GM18519 (cell line): ENCODE results near the gene TCF7.

Experiments used
- ATAC-seq: cut with Tn5 transposase; IDR thresholded peaks from one replicate; pipeline ENCODE4 v1.9.1; 2021; ENCODE audit warnings: mild to moderate bottlenecking, moderate library complexity; ENCODE audit not compliant: unreplicated experiment, low FRiP score

The TCF7 gene

GRCh38 chr5:134113902-134114875, at the start of gene TCF7:
Gene TCF7 (plus strand): TSS chr5:134114681. CDS start chr5:134114907, 226 bp downstream.
- ATAC-seq = peak; percentile 42

- no peak for ATAC-seq
Measured at GRCh38 chr5:134069553-134069952, 44.9 kb upstream of the TCF7 start.

GRCh38 chr5:134070725-134071613, 43.5 kb upstream of the TCF7 start:
- ATAC-seq = no peak

DNA sequence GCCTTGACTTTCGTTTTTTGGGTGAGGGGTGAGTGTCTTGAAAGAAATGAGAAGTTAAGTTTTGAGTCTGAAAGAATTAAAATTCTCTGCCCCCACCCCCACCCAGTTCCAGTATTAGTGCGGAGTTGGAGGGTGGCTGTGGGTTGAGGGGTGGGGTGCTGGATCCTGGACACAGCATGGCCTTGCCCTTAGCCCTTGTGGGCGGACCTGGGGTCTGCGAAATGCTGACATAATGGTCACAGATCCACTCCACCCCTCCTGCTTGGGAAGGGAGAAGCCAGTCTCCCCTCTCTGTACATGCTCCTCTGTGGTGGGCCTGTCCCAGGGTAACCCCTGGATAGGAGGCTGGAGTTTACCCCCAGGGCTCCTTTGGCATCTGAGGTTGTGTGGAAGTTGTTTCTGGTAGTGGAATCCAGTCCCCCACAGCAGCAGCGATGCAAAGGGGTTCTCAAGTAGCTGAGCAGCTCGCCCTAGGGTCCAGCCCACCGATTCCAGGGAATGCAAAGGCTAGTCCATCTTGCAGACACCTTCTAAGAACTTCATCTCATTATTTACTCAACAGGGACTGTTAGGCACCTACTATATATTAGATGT, 42.8 kb upstream of the TCF7 start:
- ATAC-seq = no peak

GRCh38 chr5:134072471-134073210, 41.8 kb upstream of the TCF7 start:
- ATAC-seq = no peak

GRCh38 chr5:134073404-134073803, 41.1 kb upstream of the TCF7 start:
- ATAC-seq = no peak

DNA sequence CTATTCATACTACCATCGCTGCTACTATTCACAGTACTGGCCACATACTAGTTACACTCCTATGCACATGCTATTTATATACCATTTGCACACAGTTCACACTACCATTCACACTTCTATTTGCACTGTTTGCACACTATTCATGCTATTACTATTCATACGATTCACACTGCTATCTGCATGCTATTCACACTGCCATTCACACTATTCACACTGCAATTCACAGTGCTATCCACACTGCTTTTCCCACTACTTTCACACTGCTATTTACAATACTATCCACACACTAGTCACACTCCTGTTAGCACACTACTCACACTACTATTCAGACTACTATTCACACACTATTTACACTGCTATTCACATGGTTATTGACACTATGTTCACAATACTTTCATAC, 39.4 kb upstream of the TCF7 start:
- no peak for ATAC-seq

- no peak for ATAC-seq
Measured at GRCh38 chr5:134077926-134078580, 36.4 kb upstream of the TCF7 start.

DNA sequence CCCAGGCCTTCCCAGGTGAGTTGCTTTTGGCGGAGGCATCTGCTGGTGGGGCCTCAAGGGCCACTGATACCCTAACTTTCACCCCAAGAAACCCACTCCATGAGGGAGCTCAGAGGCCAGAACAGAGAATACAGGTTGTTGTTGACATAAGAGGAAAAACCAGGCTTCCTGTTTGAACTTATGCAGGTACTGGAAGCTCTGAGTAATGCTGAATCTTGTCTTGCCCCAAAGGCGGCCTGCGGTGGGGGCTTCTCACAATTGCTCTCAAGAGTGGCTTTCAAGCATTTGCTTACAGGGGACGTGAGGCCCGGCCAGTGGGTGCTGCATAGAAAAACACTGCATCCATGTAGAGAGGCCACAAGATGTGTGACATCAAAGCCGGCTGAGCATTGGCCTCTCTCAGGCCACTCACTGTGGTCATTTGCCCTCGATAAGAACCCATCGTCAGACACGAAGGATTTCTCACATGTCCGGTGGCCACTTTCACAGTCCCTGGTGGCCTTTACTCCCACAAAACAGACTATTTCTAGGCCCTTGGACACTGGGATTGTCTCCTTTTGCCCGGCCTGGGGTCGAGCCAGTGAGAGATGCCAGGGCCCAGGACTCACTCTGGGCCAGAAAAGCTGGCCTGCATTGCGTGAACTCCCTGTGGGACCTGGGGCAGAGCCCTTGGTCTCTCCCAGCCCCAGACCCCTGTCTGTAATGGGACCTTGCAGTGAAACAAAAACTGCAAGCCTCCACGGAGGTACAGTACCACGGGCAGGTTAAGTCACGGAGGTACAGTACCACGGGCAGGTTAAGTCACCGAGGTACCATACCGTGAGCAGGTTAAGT, 34.5 kb upstream of the TCF7 start:
- no peak for ATAC-seq

- no peak for ATAC-seq
Measured at GRCh38 chr5:134082264-134082992, 32.1 kb upstream of the TCF7 start.

- no peak for ATAC-seq
Measured at GRCh38 chr5:134083517-134083916, 31.0 kb upstream of the TCF7 start.

GRCh38 chr5:134084022-134084565, 30.4 kb upstream of the TCF7 start:
- ATAC-seq = no peak

DNA sequence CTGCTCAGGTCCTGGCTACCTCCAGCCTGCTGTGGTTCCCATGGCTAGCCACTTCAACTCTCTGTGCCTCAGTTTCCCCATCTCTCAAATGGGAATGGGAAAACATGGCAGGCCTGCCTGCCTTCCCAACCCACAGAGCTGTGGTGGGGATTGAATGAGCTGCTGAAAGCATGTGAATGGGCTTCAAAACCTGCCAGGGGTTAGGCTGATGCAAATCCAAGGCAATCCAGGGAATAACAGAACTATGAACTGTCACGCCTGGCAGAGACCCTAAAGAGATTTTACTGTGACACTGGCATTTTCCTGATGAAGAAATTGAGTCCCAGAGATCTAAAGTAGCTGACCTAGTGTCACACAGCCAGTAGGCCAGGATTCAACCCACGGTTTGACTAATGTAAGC, 29.9 kb upstream of the TCF7 start:
- no peak for ATAC-seq

DNA sequence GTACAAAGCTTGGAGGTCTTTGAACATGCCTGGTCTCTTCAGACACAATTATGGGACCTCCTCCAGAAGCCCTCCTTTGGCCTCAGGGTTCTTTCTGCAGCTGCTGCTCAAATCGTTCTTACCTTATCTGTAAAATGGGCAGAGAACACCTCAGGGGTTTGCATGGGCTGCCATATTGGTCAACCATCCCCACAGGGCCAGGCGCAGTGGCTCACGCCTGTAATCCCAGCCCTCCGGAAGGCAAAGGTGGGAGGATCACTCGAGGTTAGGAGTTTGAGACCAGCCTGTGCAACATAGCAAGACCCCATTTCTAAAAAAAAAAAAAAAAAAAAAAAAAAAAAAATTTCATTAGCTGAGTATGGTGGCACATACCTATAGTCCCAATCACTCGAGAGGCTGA, 29.1 kb upstream of the TCF7 start:
- ATAC-seq = no peak

DNA sequence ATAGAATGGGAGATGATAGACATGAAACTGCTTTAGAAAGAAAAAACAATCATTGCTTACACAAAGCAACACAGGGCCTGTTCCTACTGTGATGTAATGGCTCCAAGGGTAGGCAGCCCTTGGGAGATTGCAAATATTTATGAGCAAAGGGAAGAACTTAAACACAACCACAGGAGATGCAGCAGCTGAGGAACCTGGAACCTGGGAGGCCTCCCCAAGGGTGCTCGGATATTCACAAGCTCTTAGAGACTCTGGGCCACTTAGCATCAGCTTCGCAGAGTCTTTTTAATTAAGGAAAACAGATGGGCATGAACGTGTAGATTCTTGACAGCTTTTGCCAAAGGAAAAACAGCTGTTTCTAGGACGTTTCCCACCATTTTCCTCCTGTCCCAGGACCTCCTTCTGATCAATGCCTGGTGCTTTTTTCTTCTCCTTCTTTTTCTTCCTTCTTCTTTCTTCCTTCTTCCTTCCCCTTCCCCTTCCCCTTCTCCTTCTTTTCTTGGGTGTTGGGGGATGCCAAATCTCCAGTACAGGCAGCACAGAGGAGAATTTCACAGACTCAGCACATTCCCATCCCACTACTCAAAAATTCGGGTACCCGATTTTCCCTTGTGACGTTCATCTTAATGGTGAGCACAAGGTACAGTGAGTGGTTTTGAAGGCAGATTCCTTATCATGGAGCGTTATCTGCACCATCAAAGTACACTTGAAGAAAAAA, 28.1 kb upstream of the TCF7 start:
- no peak for ATAC-seq

DNA sequence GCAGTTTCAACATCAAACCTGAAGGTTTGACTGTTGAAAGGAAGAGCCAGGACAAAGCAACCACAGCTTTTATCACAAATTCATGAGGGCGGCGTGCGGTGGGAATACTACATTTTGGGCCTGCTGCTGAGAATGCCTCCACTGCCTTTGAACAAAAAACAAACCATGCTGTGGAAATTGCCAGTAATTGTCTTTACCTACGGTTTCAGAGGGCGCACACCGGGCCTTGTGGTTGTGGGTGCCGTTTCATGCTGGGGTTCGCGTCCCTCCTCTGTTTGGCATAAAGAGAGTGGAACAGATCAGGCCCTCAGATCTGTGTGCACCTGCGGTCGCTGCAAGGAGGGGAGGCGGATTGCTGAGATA, 27.6 kb upstream of the TCF7 start:
- no peak for ATAC-seq

DNA sequence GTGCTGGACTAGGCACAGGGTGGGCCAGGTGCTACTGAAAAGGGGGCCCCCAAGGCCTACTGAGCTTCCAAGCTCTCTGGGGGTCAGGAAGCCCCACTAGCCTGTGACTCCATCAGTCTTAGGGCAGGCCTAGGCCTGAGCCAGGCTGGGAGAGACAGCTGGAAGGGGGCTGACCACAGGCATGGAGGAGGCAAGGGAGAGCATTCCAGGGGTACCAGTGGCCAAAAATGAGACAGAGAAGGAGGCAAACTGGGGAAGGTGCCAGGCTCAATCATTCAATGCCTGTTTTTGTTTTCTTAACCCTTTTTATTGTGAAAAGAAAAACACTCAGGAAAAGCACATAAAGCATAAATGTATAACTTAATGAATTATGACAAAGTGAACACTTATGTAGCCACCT, 26.2 kb upstream of the TCF7 start:
- no peak for ATAC-seq
